HUES6 (cell line): ENCODE measurements around the gene UCKL1.
"Not testable (repeated sequence)": the region's sequence is repeated elsewhere in the genome, so short reads cannot be mapped to it uniquely, and the experiment has no call there.

Experiments
- H3K27ac ChIP-seq: 2 replicates; pipeline ENCODE4 v1.7.0; 2013; ENCODE audit warnings: low read depth, mild to moderate bottlenecking, low read length, inconsistent platforms
- H3K27me3 ChIP-seq: 2 replicates; pipeline ENCODE4 v1.6.1; 2013; ENCODE audit warnings: low read length; ENCODE audit not compliant: control insufficient read depth, insufficient read depth
- H3K36me3 ChIP-seq: 2 replicates; pipeline ENCODE4 v1.6.1; 2013; ENCODE audit warnings: low read length; ENCODE audit not compliant: control insufficient read depth, insufficient read depth
- H3K4me1 ChIP-seq: 2 replicates; pipeline ENCODE4 v1.6.1; 2013; ENCODE audit warnings: low read length; ENCODE audit not compliant: control insufficient read depth, insufficient read depth
- H3K4me3 ChIP-seq: 2 replicates; pipeline ENCODE4 v1.5.1; 2013; ENCODE audit warnings: low read depth, low read length
- H3K9ac ChIP-seq: one replicate; pipeline ENCODE4 v1.6.1; 2013; ENCODE audit warnings: mild to moderate bottlenecking, low read length
- H3K9me3 ChIP-seq: 2 replicates; pipeline ENCODE4 v1.6.1; 2013; ENCODE audit warnings: low read depth, low read length; ENCODE audit not compliant: control insufficient read depth, insufficient read depth

Gene UCKL1

GRCh38 chr20:63926298-63926697 is 29.9 kb downstream of the UCKL1 start:
- Histone ChIP-seq H3K9me3 (no peaks in the 10 kb centered on the region), H3K36me3 (peaks cover 41% of the 10 kb centered on the region), H3K9ac (no peak overlapping the region), H3K4me3 (no peak overlapping the region), H3K27me3 (no peaks in the 10 kb centered on the region), H3K4me1 (no peaks in the 10 kb centered on the region), H3K27ac (no peak overlapping the region)

- H3K9ac ChIP-seq = no peak overlapping the region
- H3K27ac ChIP-seq = no peak overlapping the region
- H3K4me1 ChIP-seq = no peaks in the 10 kb centered on the region
- no peaks in the 10 kb centered on the region for H3K27me3 ChIP-seq
- H3K9me3 ChIP-seq = no peaks in the 10 kb centered on the region
- H3K4me3 ChIP-seq = no peak overlapping the region
- H3K36me3 ChIP-seq = peaks cover 27% of the 10 kb centered on the region
Measured at GRCh38 chr20:63924241-63924640, 32.0 kb downstream of the UCKL1 start.

GRCh38 chr20:63923651-63924050 is 32.6 kb downstream of the UCKL1 start:
- H3K27me3 ChIP-seq = no peaks in the 10 kb centered on the region

GRCh38 chr20:63920226-63920625 is 36.0 kb downstream of the UCKL1 start:
- H3K9ac ChIP-seq = no peak overlapping the region
- no peak overlapping the region for H3K27ac ChIP-seq
- no peak overlapping the region for H3K4me3 ChIP-seq
- H3K4me1 ChIP-seq = no peaks in the 10 kb centered on the region
- peaks cover 8% of the 10 kb centered on the region; the same call in 1 of the 2 replicates for H3K9me3 ChIP-seq
- peaks cover 12% of the 10 kb centered on the region for H3K36me3 ChIP-seq
- no peaks in the 10 kb centered on the region for H3K27me3 ChIP-seq

More at GRCh38 chr20:63923651-63924050, 32.6 kb downstream of the UCKL1 start:
- Histone ChIP-seq H3K4me3 (no peak overlapping the region), H3K27ac (no peak overlapping the region), H3K9ac (no peak overlapping the region), H3K9me3 (no peaks in the 10 kb centered on the region), H3K4me1 (no peaks in the 10 kb centered on the region), H3K36me3 (peaks cover 21% of the 10 kb centered on the region)

GRCh38 chr20:63919130-63919529 is 37.1 kb downstream of the UCKL1 start:
- no peak overlapping the region for H3K27ac ChIP-seq
- H3K4me1 ChIP-seq = no peaks in the 10 kb centered on the region
- H3K9me3 ChIP-seq = peaks cover 12% of the 10 kb centered on the region; the same call in 1 of the 2 replicates
- no peak overlapping the region for H3K9ac ChIP-seq
- H3K27me3 ChIP-seq = no peaks in the 10 kb centered on the region
- no peak overlapping the region for H3K4me3 ChIP-seq
- peaks cover 17% of the 10 kb centered on the region for H3K36me3 ChIP-seq

GRCh38 chr20:63917811-63918210 is 38.4 kb downstream of the UCKL1 start:
- Histone ChIP-seq H3K4me3 (no peak overlapping the region), H3K36me3 (peaks cover 17% of the 10 kb centered on the region), H3K9ac (no peak overlapping the region), H3K27me3 (no peaks in the 10 kb centered on the region), H3K9me3 (peaks cover 12% of the 10 kb centered on the region; the same call in 1 of the 2 replicates), H3K27ac (no peak overlapping the region), H3K4me1 (no peaks in the 10 kb centered on the region)

GRCh38 chr20:63916371-63916939 is 39.8 kb downstream of the UCKL1 start:
- not testable (repeated sequence) for H3K27me3 ChIP-seq, H3K4me1 ChIP-seq, H3K9ac ChIP-seq, H3K27ac ChIP-seq, H3K4me3 ChIP-seq
- Histone ChIP-seq H3K9me3 (peaks cover 12% of the 10 kb centered on the region; the same call in 1 of the 2 replicates), H3K36me3 (peaks cover 17% of the 10 kb centered on the region)

- no peak overlapping the region for H3K4me3 ChIP-seq
- H3K27me3 ChIP-seq = no peaks in the 10 kb centered on the region
- H3K36me3 ChIP-seq = peaks cover 17% of the 10 kb centered on the region
- peaks cover 12% of the 10 kb centered on the region; the same call in 1 of the 2 replicates for H3K9me3 ChIP-seq
- no peak overlapping the region for H3K27ac ChIP-seq
- H3K9ac ChIP-seq = no peak overlapping the region
- no peaks in the 10 kb centered on the region; the same call in 1 of the 2 replicates for H3K4me1 ChIP-seq
Measured at GRCh38 chr20:63915471-63915870, 40.7 kb downstream of the UCKL1 start.

- Histone ChIP-seq H3K36me3 (peaks cover 12% of the 10 kb centered on the region), H3K27ac (no peak overlapping the region), H3K27me3 (no peaks in the 10 kb centered on the region), H3K4me1 (no peaks in the 10 kb centered on the region; the same call in 1 of the 2 replicates), H3K4me3 (no peak overlapping the region), H3K9me3 (peaks cover 12% of the 10 kb centered on the region; the same call in 1 of the 2 replicates), H3K9ac (no peak overlapping the region)
Measured at GRCh38 chr20:63913768-63914167, 42.4 kb downstream of the UCKL1 start.

- H3K9ac ChIP-seq = no peak overlapping the region
- no peaks in the 10 kb centered on the region for H3K27me3 ChIP-seq
- no peak overlapping the region for H3K27ac ChIP-seq
- H3K4me3 ChIP-seq = no peak overlapping the region
- peaks cover 9% of the 10 kb centered on the region; the same call in 1 of the 2 replicates for H3K9me3 ChIP-seq
- H3K36me3 ChIP-seq = peaks cover 8% of the 10 kb centered on the region
- H3K4me1 ChIP-seq = no peaks in the 10 kb centered on the region; the same call in 1 of the 2 replicates
Measured at GRCh38 chr20:63911176-63911575, 45.0 kb downstream of the UCKL1 start.

GRCh38 chr20:63908008-63908682 is 48.1 kb downstream of the UCKL1 start:
- no peaks in the 10 kb centered on the region for H3K27me3 ChIP-seq
- H3K9ac ChIP-seq = no peak overlapping the region
- no peaks in the 10 kb centered on the region for H3K9me3 ChIP-seq
- no peak overlapping the region for H3K4me3 ChIP-seq
- H3K27ac ChIP-seq = no peak overlapping the region
- H3K4me1 ChIP-seq = no peaks in the 10 kb centered on the region; the same call in 1 of the 2 replicates
- no peaks in the 10 kb centered on the region for H3K36me3 ChIP-seq
